Measurements from ENCODE around the gene TMEM114. TPM values are rescaled to one million over a fixed set of nuclear protein-coding genes. Genes with fewer than 3 reads are reported as not detected.
"Not testable (repeated sequence)": the region's sequence is repeated elsewhere in the genome, so short reads cannot be mapped to it uniquely, and the experiment has no call there.

Gene TMEM114
- total RNA-seq, 1 donor from 2014 or later: not detected

GRCh38 chr16:8568231-8568617, 22.1 kb downstream of the TMEM114 start:
- Histone ChIP-seq H3K4me1 (peaks cover 0 to 11% of the 10 kb centered on the region in 2 donors), H3K27ac (no peak overlapping the region), H3K9me3 (no peaks in the 10 kb centered on the region), H3K27me3 (no peaks in the 10 kb centered on the region), H3K36me3 (no peaks in the 10 kb centered on the region), H3K4me3 (no peak overlapping the region)
- TF ChIP-seq, protein P1, sequence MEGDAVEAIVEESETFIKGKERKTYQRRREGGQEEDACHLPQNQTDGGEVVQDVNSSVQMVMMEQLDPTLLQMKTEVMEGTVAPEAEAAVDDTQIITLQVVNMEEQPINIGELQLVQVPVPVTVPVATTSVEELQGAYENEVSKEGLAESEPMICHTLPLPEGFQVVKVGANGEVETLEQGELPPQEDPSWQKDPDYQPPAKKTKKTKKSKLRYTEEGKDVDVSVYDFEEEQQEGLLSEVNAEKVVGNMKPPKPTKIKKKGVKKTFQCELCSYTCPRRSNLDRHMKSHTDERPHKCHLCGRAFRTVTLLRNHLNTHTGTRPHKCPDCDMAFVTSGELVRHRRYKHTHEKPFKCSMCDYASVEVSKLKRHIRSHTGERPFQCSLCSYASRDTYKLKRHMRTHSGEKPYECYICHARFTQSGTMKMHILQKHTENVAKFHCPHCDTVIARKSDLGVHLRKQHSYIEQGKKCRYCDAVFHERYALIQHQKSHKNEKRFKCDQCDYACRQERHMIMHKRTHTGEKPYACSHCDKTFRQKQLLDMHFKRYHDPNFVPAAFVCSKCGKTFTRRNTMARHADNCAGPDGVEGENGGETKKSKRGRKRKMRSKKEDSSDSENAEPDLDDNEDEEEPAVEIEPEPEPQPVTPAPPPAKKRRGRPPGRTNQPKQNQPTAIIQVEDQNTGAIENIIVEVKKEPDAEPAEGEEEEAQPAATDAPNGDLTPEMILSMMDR (IDR thresholded peaks at IDR 0.05): no peak
- no peak for DNase-seq (ENCODE audit: low spot score in 2 of 2)
- intact Hi-C loops (cut with DNase I): loop anchor here (2.0 to 5.0 kb wide), 2 partner anchors 104 to 229 kb away; partner anchors contain the start of genes ABAT, PMM2 and TMEM186

DNA sequence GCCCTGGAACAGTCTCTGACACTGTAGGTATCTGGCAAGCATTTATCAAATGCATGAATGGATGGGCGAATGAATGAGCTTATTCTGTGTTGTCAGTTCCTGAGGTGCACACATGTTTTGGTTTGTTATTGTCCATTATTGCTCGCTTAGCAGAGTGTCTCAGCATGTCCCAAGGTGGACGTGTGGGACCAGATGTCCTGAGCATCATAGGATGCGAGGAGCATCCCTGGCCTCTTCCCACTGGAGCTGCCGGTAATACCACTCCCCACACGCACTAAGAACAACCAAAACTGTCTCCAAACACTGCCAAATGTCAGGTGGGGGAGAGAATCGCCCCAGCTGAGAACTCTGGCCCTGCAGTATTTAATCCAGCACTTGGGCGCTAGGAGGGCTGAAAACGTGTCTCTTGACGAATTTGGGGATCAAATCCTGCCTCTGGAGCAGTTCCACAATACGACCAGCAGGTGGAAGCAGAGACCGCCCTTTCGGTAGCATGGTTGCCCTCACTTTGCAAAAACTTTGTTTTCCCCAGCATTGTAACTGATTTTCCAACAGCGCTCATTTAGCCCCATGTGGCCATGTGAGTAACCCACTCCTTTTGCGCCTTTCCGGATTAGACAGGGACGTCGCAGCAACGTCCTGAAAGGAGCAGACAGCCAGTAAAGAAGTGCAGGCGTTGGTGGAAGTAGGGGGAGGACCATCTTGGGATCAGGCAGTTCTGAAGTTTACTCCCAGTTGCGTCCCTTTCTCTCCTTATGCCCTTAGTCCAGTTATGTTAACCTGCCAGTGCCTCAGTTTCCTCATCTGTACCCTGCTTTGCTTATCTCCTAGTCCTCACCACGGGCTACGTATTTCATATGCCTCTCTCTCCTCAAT, 22.7 kb downstream of the TMEM114 start:
- Histone ChIP-seq H3K9me3 (no peaks in the 10 kb centered on the region), H3K4me1 (peaks cover 0 to 11% of the 10 kb centered on the region in 2 donors), H3K4me3 (no peak overlapping the region), H3K27me3 (no peaks in the 10 kb centered on the region), H3K27ac (no peak overlapping the region), H3K36me3 (no peaks in the 10 kb centered on the region)
- intact Hi-C loops (cut with DNase I): loop anchor here (1.0 to 5.0 kb wide), 5 partner anchors 53 to 313 kb away; partner anchors contain the start of genes ABAT, METTL22, PMM2 and TMEM186
- TF ChIP-seq, protein P1 (IDR thresholded peaks at IDR 0.05): peak; percentile 94 to 99 (median 97)
- peak; percentile 37 to 86 for DNase-seq (ENCODE audit: low spot score in 2 of 2)

- TF ChIP-seq, protein P1 (IDR thresholded peaks at IDR 0.05): no peak
- Histone ChIP-seq H3K36me3 (no peaks in the 10 kb centered on the region), H3K4me1 (peaks cover 0 to 11% of the 10 kb centered on the region in 2 donors), H3K9me3 (no peaks in the 10 kb centered on the region), H3K27me3 (no peaks in the 10 kb centered on the region), H3K4me3 (no peak overlapping the region), H3K27ac (no peak overlapping the region)
- no peak for DNase-seq (ENCODE audit: low spot score in 2 of 2)
- intact Hi-C loops (cut with DNase I): loop anchor here (5.0 kb wide), 1 partner anchor 107 kb away; the partner anchor contains the start of gene ABAT
Observed at GRCh38 chr16:8565498-8565897, 24.8 kb downstream of the TMEM114 start.

DNA sequence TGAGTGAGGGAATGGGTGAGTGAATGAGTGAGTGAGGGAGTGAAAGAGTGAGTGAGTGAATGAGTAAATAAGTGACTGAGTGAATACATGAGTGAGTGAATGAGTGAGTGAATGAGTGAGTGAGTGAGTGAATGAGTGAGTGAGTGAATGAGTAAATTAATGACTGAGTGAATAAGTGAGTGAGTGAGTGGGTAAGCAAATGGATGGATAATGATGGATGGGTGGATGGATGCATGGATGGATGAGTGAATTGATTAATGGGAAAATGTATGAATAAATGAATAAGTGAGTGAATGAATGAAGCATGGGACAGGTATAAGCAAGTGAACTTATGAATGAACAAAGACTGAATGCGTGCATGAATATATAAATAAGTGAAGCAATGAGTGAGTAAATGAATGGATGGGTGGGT, 25.4 kb downstream of the TMEM114 start:
- Histone ChIP-seq H3K4me3 (no peak overlapping the region), H3K36me3 (no peaks in the 10 kb centered on the region), H3K27me3 (no peaks in the 10 kb centered on the region), H3K4me1 (peaks cover 0 to 11% of the 10 kb centered on the region in 2 donors), H3K9me3 (no peaks in the 10 kb centered on the region), H3K27ac (no peak overlapping the region)
- no peak for DNase-seq (ENCODE audit: low spot score in 2 of 2)
- intact Hi-C loops (cut with DNase I): loop anchor here (5.0 kb wide), 1 partner anchor 107 kb away; the partner anchor contains the start of gene ABAT
- TF ChIP-seq, protein P1 (IDR thresholded peaks at IDR 0.05): no peak

DNA sequence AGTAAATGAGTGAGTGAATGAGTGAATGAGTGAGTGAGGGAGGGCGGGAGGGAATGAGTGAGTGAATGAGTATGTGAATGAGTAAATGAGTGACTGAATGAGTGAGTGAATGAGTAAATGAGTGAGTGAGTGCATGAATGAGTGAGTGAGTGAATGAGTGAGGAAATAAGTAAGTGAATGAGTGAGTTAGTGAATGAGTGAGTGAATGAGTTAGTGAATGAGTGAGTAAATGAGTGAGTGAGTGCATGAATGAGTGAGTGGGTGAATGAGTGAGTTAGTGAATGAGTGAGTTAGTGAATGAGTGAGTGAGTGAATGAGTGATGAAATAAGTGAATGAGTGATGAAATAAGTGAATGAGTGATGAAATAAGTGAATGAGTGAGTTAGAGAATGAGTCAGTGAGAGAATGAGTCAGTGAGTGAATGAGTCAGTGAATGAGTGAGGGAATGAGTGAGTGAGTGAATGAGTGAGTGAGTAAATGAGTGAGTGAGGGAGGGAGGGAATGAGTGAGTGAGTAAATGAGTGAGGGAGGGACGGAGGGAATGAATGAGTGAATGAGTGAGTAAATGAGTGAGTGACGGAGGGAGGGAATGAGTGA, 26.3 kb downstream of the TMEM114 start:
- H3K27me3 ChIP-seq; H3K36me3 ChIP-seq; H3K4me3 ChIP-seq; H3K4me1 ChIP-seq; H3K9me3 ChIP-seq; intact Hi-C loops (cut with DNase I); H3K27ac ChIP-seq; DNase-seq (ENCODE audit: low spot score in 2 of 2): not testable (repeated sequence)

DNA sequence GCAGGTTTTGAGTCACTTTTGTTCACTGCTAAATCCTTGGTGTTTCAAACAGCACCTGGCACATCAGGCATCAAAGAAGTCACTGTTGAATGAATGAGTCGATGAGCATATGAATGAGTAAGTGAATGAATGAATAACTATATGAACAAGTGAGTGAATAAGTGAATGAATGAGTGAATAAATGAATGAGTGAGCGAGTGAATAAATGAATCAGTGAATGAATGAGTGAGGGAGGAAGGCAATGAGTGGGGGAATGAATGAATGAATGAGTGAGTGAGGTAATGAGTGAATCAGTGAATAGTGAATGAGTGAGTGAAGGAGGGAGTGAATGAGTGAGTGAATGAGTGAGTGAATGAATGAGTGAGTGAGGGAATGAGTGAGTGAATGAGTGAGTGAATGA, 28.8 kb downstream of the TMEM114 start:
- H3K4me1 ChIP-seq: no peaks in the 10 kb centered on the region
- H3K36me3 ChIP-seq: no peaks in the 10 kb centered on the region
- H3K4me3 ChIP-seq: no peak overlapping the region
- no peaks in the 10 kb centered on the region for H3K27me3 ChIP-seq
- no peak overlapping the region for H3K27ac ChIP-seq
- H3K9me3 ChIP-seq: no peaks in the 10 kb centered on the region
- intact Hi-C loops (cut with DNase I): no loop called here
- DNase-seq (ENCODE audit: low spot score in 2 of 2): no peak
- TF ChIP-seq, protein P1 (IDR thresholded peaks at IDR 0.05): no peak
